AG10803 (cell line): ENCODE measurements around the gene HLA-DRA.

Experiments
- DNase-seq: peaks from one replicate; pipeline ENCODE4 v3.0.0; 2010; ENCODE audit warnings: low read depth
- H3K4me3 ChIP-seq: 2 replicates; pipeline ENCODE4 v1.5.1; 2011; ENCODE audit warnings: mild to moderate bottlenecking, low read length, control low read depth
- CTCF ChIP-seq: conservative IDR thresholded peaks from 2 replicates; pipeline ENCODE4 v1.5.1; 2011; ENCODE audit warnings: mild to moderate bottlenecking, low read length, control low read depth, inconsistent platforms

Gene HLA-DRA

GRCh38 chr6:32483968-32484613 is 44.4 kb downstream of the HLA-DRA start:
- H3K4me3 ChIP-seq, result no peak overlapping the region
- no peak for DNase-seq
- TF ChIP-seq CTCF, result no peak

GRCh38 chr6:32484614-32484998 is 44.9 kb downstream of the HLA-DRA start:
- no peak for DNase-seq
- TF ChIP-seq CTCF, result no peak
- H3K4me3 ChIP-seq, result no peak overlapping the region

- DNase-seq, result no peak
- H3K4me3 ChIP-seq, result no peak overlapping the region
- no peak for TF ChIP-seq CTCF
Observed at GRCh38 chr6:32488083-32488482, 48.4 kb downstream of the HLA-DRA start.

- no peak overlapping the region for H3K4me3 ChIP-seq
- TF ChIP-seq CTCF, result no peak
- no peak for DNase-seq
Observed at GRCh38 chr6:32491700-32492099, 52.0 kb downstream of the HLA-DRA start.

- no peak for DNase-seq
- no peak for TF ChIP-seq CTCF
- no peak overlapping the region for H3K4me3 ChIP-seq
Observed at GRCh38 chr6:32492351-32492750, 52.7 kb downstream of the HLA-DRA start.
